Spleen (tissue), 7 donors: Measurements from ENCODE around the gene PHKB.

Source experiments
- POLR2AphosphoS5 ChIP-seq, 3 donors: sonication (generic); formaldehyde crosslinking; IDR thresholded peaks; one replicate each; pipeline ENCODE4 v1.5.1; 2017; ENCODE audit warnings: antibody characterized with exemption in 3 of 3
- TF ChIP-seq, protein P1 (sequence below), 11 experiments: fragments of 200-600 bp in 7 of 11; fragments of 450-650 bp in 4 of 11; sonication (generic) in 4 of 11; IDR thresholded peaks in 8 of 11; conservative IDR thresholded peaks in 3 of 11; 1 replicate in 7 of 11; 2 replicates in 4 of 11; pipeline versions ENCODE4 v1.4.0 to v1.8.0; 2016 to 2021; ENCODE audit warnings: antibody characterized with exemption in 11 of 11, inconsistent platforms in 4 of 11, mild to moderate bottlenecking in 1 of 11
- donor health status: DM: no; HTN: no; CAD: no; lungs with moderate emphysema.
- donor health status: DM: no; HTN: no; CAD: no.
- donor health status: DM: no; HTN: no; CAD: no.

DNA sequence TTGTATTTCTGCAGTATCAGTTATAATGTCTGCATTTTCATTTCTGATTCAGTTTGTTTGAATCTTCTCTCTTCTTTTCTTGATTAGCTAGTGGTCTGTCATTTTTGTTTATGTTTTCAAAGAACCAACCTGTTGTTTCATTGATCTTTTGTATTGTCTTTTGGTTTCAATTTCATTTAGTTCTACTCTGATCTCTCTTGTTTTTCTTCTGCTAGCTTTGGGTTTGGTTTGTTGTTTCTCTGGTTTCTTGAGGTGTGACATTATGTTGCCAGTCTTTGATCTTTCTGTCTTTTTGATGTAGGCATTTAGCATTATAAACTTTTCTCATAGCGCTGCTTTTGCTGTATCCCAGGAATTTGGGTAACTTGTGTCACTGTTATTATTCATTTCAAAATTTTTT, 107.2 kb downstream of the PHKB start:
- TF ChIP-seq, protein P1, sequence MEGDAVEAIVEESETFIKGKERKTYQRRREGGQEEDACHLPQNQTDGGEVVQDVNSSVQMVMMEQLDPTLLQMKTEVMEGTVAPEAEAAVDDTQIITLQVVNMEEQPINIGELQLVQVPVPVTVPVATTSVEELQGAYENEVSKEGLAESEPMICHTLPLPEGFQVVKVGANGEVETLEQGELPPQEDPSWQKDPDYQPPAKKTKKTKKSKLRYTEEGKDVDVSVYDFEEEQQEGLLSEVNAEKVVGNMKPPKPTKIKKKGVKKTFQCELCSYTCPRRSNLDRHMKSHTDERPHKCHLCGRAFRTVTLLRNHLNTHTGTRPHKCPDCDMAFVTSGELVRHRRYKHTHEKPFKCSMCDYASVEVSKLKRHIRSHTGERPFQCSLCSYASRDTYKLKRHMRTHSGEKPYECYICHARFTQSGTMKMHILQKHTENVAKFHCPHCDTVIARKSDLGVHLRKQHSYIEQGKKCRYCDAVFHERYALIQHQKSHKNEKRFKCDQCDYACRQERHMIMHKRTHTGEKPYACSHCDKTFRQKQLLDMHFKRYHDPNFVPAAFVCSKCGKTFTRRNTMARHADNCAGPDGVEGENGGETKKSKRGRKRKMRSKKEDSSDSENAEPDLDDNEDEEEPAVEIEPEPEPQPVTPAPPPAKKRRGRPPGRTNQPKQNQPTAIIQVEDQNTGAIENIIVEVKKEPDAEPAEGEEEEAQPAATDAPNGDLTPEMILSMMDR (IDR thresholded peaks at IDR 0.05 in 8 of 11, conservative IDR thresholded peaks at IDR 0.05 in 3 of 11): no peak
- TF ChIP-seq POLR2AphosphoS5 (IDR thresholded peaks at IDR 0.05): no peak
